Spleen (tissue), 7 donors: ENCODE data around the gene ACTA1.

ENCODE experiments used
- POLR2AphosphoS5 ChIP-seq, 3 donors: sonication (generic); formaldehyde crosslinking; IDR thresholded peaks; one replicate each; pipeline ENCODE4 v1.5.1; 2017; ENCODE audit warnings: antibody characterized with exemption in 3 of 3
- TF ChIP-seq, protein P1 (sequence below), 11 experiments: fragments of 200-600 bp in 7 of 11; fragments of 450-650 bp in 4 of 11; sonication (generic) in 4 of 11; IDR thresholded peaks in 8 of 11; conservative IDR thresholded peaks in 3 of 11; 1 replicate in 7 of 11; 2 replicates in 4 of 11; pipeline versions ENCODE4 v1.4.0 to v1.8.0; 2016 to 2021; ENCODE audit warnings: antibody characterized with exemption in 11 of 11, inconsistent platforms in 4 of 11, mild to moderate bottlenecking in 1 of 11
- donor health status: DM: no; HTN: no; CAD: no; lungs with moderate emphysema.
- donor health status: DM: no; HTN: no; CAD: no.
- donor health status: DM: no; HTN: no; CAD: no.

DNA sequence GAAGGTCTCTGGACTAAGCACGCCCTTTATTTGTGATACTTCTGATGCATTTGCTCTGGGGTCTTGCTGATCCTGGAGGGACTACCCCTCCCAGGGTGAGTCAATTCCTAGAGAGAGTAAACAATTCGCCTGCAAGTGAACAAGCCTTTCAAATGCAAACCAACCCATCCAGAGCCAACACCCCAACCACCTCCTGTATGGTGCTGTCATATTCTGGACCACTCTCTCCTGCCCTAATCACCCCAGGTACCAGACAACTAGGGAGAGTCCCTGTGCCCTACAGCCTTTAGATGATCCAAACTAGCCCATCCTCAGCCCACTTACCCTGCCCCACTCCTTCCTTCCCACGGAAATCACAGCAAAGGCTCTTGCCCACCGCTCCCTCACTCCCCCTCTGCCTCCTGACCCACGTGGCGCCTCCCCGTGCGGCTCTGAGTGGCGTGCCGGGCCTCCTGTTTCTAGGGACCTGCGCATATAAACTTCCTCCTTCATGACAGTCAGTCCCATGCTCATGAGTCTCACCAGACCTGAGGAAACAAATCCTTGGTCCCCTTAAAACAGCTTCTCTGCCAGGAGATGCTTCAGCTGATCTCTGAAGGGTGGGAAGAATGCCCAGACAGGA is 37.2 kb downstream of the ACTA1 start:
- TF ChIP-seq, protein P1, sequence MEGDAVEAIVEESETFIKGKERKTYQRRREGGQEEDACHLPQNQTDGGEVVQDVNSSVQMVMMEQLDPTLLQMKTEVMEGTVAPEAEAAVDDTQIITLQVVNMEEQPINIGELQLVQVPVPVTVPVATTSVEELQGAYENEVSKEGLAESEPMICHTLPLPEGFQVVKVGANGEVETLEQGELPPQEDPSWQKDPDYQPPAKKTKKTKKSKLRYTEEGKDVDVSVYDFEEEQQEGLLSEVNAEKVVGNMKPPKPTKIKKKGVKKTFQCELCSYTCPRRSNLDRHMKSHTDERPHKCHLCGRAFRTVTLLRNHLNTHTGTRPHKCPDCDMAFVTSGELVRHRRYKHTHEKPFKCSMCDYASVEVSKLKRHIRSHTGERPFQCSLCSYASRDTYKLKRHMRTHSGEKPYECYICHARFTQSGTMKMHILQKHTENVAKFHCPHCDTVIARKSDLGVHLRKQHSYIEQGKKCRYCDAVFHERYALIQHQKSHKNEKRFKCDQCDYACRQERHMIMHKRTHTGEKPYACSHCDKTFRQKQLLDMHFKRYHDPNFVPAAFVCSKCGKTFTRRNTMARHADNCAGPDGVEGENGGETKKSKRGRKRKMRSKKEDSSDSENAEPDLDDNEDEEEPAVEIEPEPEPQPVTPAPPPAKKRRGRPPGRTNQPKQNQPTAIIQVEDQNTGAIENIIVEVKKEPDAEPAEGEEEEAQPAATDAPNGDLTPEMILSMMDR (IDR thresholded peaks at IDR 0.05 in 8 of 11, conservative IDR thresholded peaks at IDR 0.05 in 3 of 11) = no peak
- no peak for TF ChIP-seq POLR2AphosphoS5 (IDR thresholded peaks at IDR 0.05)
